Upper lobe of left lung (tissue), 6 donors: Measurements from ENCODE around the gene TMIGD1. TPM values are rescaled to one million over a fixed set of nuclear protein-coding genes. Genes with fewer than 3 reads are reported as not detected.

Experiments
- ATAC-seq, 2 donors: fragments of 200-7000 bp; cut with Tn5 transposase; one replicate each; pipeline ENCODE4 v1.9.1; 2022; ENCODE audit warnings: mild to moderate bottlenecking in 2 of 2, moderate library complexity in 2 of 2; ENCODE audit not compliant: low FRiP score in 2 of 2
- DNase-seq, 2 donors: peaks; one replicate each; pipeline ENCODE4 v3.0.0-alpha.2; 2019 to 2020
- H3K27ac ChIP-seq, 4 donors: fragments of 200-600 bp; sonication (generic); one replicate each; pipeline ENCODE4 v1.5.1; 2016 to 2019
- H3K27me3 ChIP-seq, 4 donors: fragments of 200-600 bp; sonication (generic); one replicate each; pipeline ENCODE4 v1.5.1; 2017 to 2019
- H3K36me3 ChIP-seq, 4 donors: fragments of 200-600 bp; sonication (generic); one replicate each; pipeline ENCODE4 v1.5.1; 2016 to 2019
- H3K4me1 ChIP-seq, 4 donors: fragments of 200-600 bp; sonication (generic); one replicate each; pipeline ENCODE4 v1.5.1; 2018 to 2019
- H3K4me3 ChIP-seq, 4 donors: fragments of 200-600 bp; sonication (generic); one replicate each; pipeline ENCODE4 v1.5.1; 2017 to 2019; ENCODE audit warnings: mild to moderate bottlenecking in 2 of 4, moderate library complexity in 1 of 4
- H3K9me3 ChIP-seq, 4 donors: fragments of 200-600 bp; sonication (generic); one replicate each; pipeline ENCODE4 v1.5.1; 2018 to 2019
- CTCF ChIP-seq, 6 experiments: fragments of 450-650 bp in 4 of 6; fragments of 200-600 bp in 2 of 6; sonication (generic) in 2 of 6; IDR thresholded peaks; one replicate each; pipeline ENCODE4 v1.5.1; 2016 to 2019; ENCODE audit warnings: antibody characterized with exemption in 6 of 6
- EP300 ChIP-seq, 4 donors: sonication (generic); formaldehyde crosslinking; IDR thresholded peaks; one replicate each; pipeline ENCODE4 v1.5.1; 2017; ENCODE audit warnings: antibody characterized with exemption in 4 of 4, control low read depth in 2 of 4
- POLR2A ChIP-seq, 4 donors: fragments of 450-650 bp; IDR thresholded peaks; one replicate each; pipeline ENCODE4 v1.5.1; 2016 to 2017; ENCODE audit warnings: antibody characterized with exemption in 4 of 4, mild to moderate bottlenecking in 2 of 4
- POLR2AphosphoS5 ChIP-seq, 2 donors: sonication (generic); formaldehyde crosslinking; IDR thresholded peaks; one replicate each; pipeline ENCODE4 v1.5.1; 2017; ENCODE audit warnings: antibody characterized with exemption in 2 of 2
- WGBS, 2 donors: methylation state at CpG; one replicate each; pipeline ENCODE4 v1.1.5; 2017 to 2018; 5-methylcytosine and 5-hydroxymethylcytosine counted together
- total RNA-seq, 6 donors: library from RNA; depleted of rRNA in 4 of 6; stranded (reverse); fragments of >200 nt in 4 of 6; gene quantifications; one replicate each; pipeline versions ENCODE4 v1.1.0 to v1.2.1, GENCODE V29; 2016 to 2021
- donor health status: DM: no; HTN: no; CAD: no; lungs with moderate emphysema.
- donor health status: DM: no; HTN: yes; CAD: no; lungs with severe emphysema.

TMIGD1 gene
- total RNA-seq, 6 donors from 2014 or later = not detected

- ATAC-seq = peak in 1 of 2 donors; percentile 53
- H3K27ac ChIP-seq = peak overlapping the region in 1 of 4 donors; percentile 14
These were observed 35.3 kb upstream of the TMIGD1 start for GRCh38 chr17:30368912-30369720.

GRCh38 chr17:30366536-30366935 lies 32.7 kb upstream of the TMIGD1 start:
- no peak for DNase-seq
- ATAC-seq = no peak
- no peaks in the 10 kb centered on the region for H3K36me3 ChIP-seq
- H3K27ac ChIP-seq = no peak overlapping the region
- TF ChIP-seq CTCF (IDR thresholded peaks at IDR 0.05) = no peak
- TF ChIP-seq EP300 (IDR thresholded peaks at IDR 0.05) = no peak
- no peak for TF ChIP-seq POLR2AphosphoS5 (IDR thresholded peaks at IDR 0.05)
- no peak for TF ChIP-seq POLR2A (IDR thresholded peaks at IDR 0.05)
- no peaks in the 10 kb centered on the region for H3K27me3 ChIP-seq
- WGBS, 2 donors = 86 to 90% methylated on average over 3 of the region's 3 CpGs
- H3K4me1 ChIP-seq = peaks cover 0 to 7% (median 5%) of the 10 kb centered on the region in 4 donors
- H3K4me3 ChIP-seq = no peak overlapping the region
- H3K9me3 ChIP-seq = peaks cover 0 to 6% (median 2%) of the 10 kb centered on the region in 4 donors

More at GRCh38 chr17:30368912-30369720, 35.3 kb upstream of the TMIGD1 start:
- 76 to 79% methylated on average over 13 of the region's 13 CpGs for WGBS, 2 donors
- no peaks in the 10 kb centered on the region for H3K27me3 ChIP-seq
- H3K9me3 ChIP-seq = no peaks in the 10 kb centered on the region
- H3K4me3 ChIP-seq = no peak overlapping the region
- DNase-seq = peak in 1 of 2 donors; percentile 8
- H3K4me1 ChIP-seq = peaks cover 0 to 3% (median under 1%) of the 10 kb centered on the region in 4 donors
- TF ChIP-seq POLR2AphosphoS5 (IDR thresholded peaks at IDR 0.05) = no peak
- H3K36me3 ChIP-seq = no peaks in the 10 kb centered on the region

DNA sequence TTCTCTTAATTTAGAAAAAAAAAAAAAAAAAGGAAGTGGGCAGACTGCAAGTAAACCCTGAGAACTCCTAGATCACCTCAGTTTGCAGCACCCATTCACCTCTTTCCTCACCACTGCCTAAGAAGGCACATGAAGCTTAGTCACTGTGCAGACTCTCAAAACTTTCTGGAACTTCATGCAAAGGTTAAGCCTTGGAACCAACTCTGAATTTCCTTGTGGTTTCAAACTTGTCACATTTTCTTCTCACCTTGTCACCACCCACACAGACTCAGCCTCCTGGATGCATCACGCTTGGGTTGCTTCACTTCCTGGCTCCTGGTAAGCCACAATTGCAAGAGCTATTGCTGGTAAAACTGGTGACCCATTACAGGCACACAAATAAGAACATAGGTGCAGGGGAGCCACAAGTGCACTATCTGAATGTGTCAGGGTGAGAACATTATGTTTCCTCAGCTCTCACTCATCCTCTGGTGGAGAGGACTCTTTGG lies 29.9 kb upstream of the TMIGD1 start:
- DNase-seq (peak in 1 of 2 donors; percentile 82), ATAC-seq (peak; percentile 55 to 82)
- Histone ChIP-seq H3K36me3 (no peaks in the 10 kb centered on the region), H3K9me3 (peaks cover 0 to 9% (median 2%) of the 10 kb centered on the region in 4 donors), H3K4me3 (no peak overlapping the region), H3K4me1 (peaks cover 0 to 5% (median 4%) of the 10 kb centered on the region in 4 donors), H3K27me3 (no peaks in the 10 kb centered on the region), H3K27ac (peak overlapping the region; percentile 4 to 83 (median 45))
- 31 to 36% methylated on average over 1 of the region's 1 CpG for WGBS, 2 donors
- TF ChIP-seq POLR2AphosphoS5 (IDR thresholded peaks at IDR 0.05) (peak; percentile 86 to 88), CTCF (IDR thresholded peaks at IDR 0.05) (no peak), POLR2A (IDR thresholded peaks at IDR 0.05) (no peak), EP300 (IDR thresholded peaks at IDR 0.05) (peak in 1 of 4 donors; percentile 55)

DNA sequence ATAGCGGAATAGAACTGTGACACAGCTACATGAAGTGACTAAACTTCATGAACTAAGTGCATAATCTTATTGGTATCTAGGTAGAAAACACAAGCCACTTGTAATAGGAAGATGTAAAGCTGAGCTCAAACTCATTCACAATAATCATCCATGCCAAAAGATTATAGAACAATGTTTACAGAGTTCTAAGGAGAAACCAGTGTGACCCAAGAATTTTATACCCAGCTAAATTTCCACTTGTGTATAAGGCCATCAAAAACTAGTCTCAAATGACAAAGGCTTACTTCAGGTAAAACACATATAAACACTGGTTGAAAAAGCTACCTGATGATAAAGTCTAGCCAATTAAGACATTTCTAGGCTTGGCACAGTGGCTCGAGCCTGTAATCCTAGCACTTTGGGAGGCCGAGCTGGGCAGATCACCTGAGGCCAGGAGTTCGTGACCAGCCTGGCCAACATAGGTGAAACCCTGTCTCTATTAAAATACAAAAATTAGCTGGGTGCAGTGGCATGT lies 28.0 kb upstream of the TMIGD1 start:
- ATAC-seq (no peak), DNase-seq (no peak)
- TF ChIP-seq POLR2A (IDR thresholded peaks at IDR 0.05) = no peak
- TF ChIP-seq EP300 (IDR thresholded peaks at IDR 0.05) = no peak
- no peak for TF ChIP-seq CTCF (IDR thresholded peaks at IDR 0.05)
- H3K36me3 ChIP-seq = no peaks in the 10 kb centered on the region
- H3K4me3 ChIP-seq = no peak overlapping the region
- no peaks in the 10 kb centered on the region for H3K27me3 ChIP-seq
- H3K27ac ChIP-seq = no peak overlapping the region
- WGBS, 2 donors = 97 to 98% methylated on average over 4 of the region's 4 CpGs
- H3K9me3 ChIP-seq = peaks cover 0 to 9% (median 2%) of the 10 kb centered on the region in 4 donors
- H3K4me1 ChIP-seq = peaks cover 0 to 5% (median 4%) of the 10 kb centered on the region in 4 donors

DNA sequence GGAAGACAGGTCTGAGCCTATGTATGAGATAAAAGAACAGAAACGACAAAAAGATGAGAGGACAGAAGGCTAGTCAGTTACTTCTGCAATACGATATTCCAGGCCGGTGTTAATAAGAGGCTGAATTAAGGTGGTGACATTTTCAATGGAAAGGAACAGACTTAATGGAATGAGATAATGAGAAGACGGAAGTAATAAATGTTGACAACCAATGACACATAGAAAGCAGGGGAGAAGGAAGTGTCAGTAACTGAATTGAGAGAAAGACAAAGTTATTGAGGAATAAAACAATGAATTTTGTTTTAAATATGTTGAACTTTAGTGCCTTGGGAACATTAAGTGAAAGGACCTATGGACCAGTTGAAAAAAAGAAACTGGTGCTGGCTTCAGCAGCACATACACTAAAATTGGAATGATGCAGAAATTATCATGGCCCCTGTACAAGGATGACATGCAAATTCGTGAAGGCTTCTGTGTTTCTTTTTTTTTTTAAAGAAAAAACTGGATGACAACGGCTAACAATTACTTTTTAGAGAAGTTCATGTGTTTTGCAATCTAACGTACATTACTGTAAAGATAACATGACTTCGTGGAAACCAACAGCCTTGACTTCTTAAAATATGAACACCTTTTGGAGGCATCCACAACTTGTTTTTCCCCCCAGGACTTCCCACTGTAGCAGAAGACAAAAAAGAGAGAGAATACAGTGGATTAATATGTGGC lies 26.4 kb upstream of the TMIGD1 start:
- H3K4me1 ChIP-seq = peaks cover 0 to 5% (median 4%) of the 10 kb centered on the region in 4 donors
- no peaks in the 10 kb centered on the region for H3K27me3 ChIP-seq
- H3K9me3 ChIP-seq = peaks cover 0 to 9% (median 2%) of the 10 kb centered on the region in 4 donors
- no peaks in the 10 kb centered on the region for H3K36me3 ChIP-seq
- WGBS, 2 donors = 63 to 75% methylated on average over 8 of the region's 8 CpGs
- no peak overlapping the region for H3K4me3 ChIP-seq
- peak overlapping the region in 3 of 4 donors; percentile 8 to 74 (median 31) for H3K27ac ChIP-seq
- no peak for ATAC-seq
- no peak for DNase-seq
- TF ChIP-seq EP300 (IDR thresholded peaks at IDR 0.05) (no peak), CTCF (IDR thresholded peaks at IDR 0.05) (no peak), POLR2AphosphoS5 (IDR thresholded peaks at IDR 0.05) (no peak), POLR2A (IDR thresholded peaks at IDR 0.05) (no peak)
